HG03432 (cell line): ENCODE data around the gene ABHD17C.
"Not testable (repeated sequence)": the region's sequence is repeated elsewhere in the genome, so short reads cannot be mapped to it uniquely, and the experiment has no call there.

Experiments used
- ATAC-seq: cut with Tn5 transposase; IDR thresholded peaks from one replicate; pipeline ENCODE4 v1.9.1; 2021; ENCODE audit warnings: mild to moderate bottlenecking, moderate library complexity; ENCODE audit not compliant: unreplicated experiment

Gene ABHD17C

GRCh38 chr15:80695099-80695910, at the start of gene ABHD17C:
ABHD17C (plus strand) TSS chr15:80695310; CDS start chr15:80695430, 120 bp downstream.
- ATAC-seq, result peak; percentile 77

- ATAC-seq, result no peak
These were observed 49.5 kb upstream of the ABHD17C start for GRCh38 chr15:80645494-80646065.

DNA sequence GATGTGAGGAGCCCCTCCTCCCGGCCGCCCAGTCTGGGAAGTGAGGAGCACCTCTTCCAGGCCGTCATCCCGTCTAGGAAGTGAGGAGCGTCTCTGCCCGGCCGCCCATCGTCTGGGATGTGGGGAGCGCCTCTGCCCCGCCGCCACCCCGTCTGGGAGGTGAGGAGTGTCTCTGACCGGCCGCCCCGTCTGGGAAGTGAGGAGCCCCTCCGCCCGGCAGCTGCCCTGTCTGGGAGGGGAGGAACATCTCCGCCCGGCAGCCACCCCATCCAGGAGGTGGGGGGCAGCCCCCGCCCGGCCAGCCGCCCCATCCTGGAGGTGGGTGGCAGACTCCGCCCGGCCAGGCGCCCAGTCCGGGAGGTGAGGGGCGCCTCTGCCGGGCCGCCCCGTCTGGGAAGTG, 47.7 kb upstream of the ABHD17C start:
- not testable (repeated sequence) for ATAC-seq

- no peak for ATAC-seq
These were observed 40.8 kb upstream of the ABHD17C start for GRCh38 chr15:80654299-80654698.

- ATAC-seq, result no peak
These were observed 35.7 kb upstream of the ABHD17C start for GRCh38 chr15:80659375-80659774.

GRCh38 chr15:80660119-80660518, 35.0 kb upstream of the ABHD17C start:
- no peak for ATAC-seq

DNA sequence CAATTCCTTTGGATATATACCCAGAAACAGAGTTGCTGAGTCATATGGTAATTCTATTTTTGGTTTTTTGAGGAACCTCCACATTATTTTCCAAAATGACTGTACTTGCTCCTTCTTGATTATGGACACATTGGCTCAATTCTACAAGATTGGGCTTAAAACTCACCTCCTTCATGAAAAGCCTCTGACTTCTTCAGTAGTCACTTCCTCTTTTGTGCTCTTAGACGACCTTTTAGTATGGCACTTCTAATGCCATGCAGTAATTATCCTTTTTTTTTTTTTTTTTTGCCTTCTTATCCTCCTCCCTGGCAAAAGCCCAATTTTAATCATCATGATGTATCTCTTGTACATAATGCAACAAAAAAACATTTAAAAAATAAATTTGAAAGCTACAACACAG, 33.0 kb upstream of the ABHD17C start:
- no peak for ATAC-seq

- ATAC-seq, result no peak
These were observed 32.2 kb upstream of the ABHD17C start for GRCh38 chr15:80662757-80663553.

DNA sequence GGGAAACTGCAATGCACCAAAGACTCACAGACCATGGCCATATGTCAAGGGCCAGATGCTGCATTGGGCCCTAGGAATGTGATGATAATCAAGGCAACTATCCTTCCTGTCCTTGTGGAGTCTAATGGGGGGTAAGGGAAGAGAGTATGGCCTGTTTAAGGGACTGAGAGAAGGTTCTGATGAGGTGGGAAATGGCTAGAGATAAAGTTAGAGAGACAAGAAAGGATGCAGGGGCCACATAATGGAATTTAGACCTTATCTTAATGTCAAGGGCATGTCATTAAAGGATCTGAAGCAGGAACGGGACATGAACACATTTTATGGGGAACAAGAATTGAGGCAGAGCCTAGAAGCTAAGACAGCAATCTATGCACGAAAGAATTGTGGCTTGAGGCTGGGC, 30.0 kb upstream of the ABHD17C start:
- ATAC-seq, result no peak

DNA sequence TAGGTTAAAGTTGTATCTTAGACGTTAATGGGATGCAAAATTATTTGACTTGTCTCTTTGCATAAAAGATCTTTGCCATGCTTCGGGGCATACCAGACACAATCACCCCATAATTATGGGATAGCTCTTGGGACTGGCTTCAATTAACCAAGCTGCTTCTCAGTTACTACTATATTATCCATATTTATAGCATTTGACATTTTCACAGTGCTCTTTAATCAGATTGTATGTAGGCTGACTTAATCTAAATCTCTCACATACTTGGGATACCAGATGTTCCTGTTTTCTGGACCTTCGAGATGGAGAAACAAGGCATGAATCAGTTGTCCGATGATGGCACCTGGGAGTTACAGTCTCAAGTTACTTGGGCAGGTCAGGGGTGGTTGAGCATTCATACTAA, 27.2 kb upstream of the ABHD17C start:
- ATAC-seq, result no peak

GRCh38 chr15:80668546-80669236, 26.4 kb upstream of the ABHD17C start:
- no peak for ATAC-seq

DNA sequence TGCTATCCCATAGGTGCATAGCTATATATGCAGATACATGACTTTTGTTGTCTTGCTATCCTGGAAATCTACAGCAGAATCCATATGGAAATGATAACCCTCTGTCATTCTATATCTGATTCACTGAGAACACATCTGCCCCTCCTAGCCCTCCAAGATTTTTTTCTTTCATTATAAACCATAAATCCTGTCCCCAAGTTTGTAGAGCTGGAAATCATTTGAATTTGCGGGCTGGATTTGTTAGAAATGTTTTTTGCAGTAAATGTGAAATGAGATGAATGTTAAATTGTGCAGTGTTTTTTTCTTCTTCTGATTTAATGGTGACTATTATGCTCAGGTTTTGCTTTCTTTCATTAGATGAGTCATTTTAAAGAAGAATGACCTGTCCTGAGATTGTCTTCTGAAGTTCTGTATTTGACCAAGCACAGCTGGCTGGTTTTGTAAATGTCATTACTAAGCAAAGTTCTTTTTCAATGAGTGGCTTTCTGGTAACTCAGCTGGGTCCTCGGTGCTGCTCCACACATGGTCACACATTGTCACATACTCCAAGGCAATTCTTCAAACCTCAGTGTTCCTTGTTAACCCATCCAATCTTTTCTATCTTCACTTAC, 25.3 kb upstream of the ABHD17C start:
- ATAC-seq, result peak; percentile 62

- no peak for ATAC-seq
These were observed 21.4 kb upstream of the ABHD17C start for GRCh38 chr15:80673561-80674244.

DNA sequence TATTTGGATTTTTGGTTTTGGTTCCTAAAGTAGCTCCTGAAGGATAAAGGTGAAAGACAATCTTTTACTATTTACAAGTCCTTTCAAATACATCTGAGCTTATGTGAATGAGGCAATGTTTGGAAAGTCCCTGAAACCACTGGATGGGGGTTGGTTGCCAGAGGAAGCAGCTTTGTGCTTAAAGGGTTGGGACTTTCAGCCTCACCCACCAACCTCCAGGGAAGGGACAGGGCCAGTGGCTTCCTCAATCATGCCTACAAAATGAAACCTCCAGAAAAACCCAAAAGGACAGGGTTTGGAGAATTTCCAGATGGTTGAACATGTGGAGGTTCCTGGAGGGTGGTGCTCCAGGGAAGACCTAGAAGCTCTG, 20.9 kb upstream of the ABHD17C start:
- ATAC-seq, result peak; percentile 47

GRCh38 chr15:80677041-80677440, 18.1 kb upstream of the ABHD17C start:
- ATAC-seq, result no peak

DNA sequence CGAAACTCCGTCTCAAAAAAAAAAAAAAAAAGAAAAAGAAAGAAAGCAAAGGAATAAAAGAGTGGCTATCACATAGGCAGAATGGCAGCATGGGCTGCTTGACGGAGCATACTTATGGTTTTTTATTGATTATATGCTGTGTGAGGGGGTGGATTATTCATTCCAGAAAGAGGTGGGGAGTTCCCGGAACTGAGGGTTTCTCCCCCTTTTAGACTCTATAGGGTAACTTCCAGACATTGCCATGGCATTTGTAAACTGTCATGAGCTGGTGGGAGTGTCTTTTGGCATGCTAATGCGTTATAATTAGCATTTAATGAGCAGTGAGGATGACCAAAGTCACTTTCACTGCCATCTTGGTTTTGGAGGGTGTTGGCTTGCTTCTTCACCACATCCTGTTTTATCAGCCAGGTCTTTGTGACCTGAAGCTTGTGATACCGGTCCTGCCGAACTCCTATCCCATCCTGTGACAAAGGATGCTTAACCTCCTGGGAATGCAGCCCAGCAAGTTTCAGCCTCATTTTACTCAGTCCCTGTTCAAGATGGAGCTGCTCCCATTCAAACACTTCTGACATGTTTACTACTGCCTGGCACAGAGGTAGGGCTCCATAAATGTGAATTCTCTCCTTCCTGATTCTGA, 15.8 kb upstream of the ABHD17C start:
- no peak for ATAC-seq

DNA sequence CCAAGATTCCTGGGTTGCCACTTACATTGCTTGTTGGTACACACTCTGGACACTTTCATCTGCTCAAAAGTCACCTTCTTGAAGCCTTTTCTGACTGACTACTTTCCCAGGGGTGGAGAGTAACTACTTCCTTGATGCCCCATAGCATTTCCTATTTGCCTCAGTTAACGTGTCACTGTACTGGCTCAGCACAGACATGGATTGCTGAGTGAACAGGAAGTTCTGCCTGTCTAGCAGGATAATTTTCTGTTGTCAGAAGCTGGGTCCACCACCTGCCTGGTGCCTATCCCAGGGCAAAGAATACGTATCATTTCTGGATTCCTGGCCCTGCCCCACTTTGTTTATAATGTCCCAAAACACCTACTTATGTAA, 15.3 kb upstream of the ABHD17C start:
- ATAC-seq, result no peak

DNA sequence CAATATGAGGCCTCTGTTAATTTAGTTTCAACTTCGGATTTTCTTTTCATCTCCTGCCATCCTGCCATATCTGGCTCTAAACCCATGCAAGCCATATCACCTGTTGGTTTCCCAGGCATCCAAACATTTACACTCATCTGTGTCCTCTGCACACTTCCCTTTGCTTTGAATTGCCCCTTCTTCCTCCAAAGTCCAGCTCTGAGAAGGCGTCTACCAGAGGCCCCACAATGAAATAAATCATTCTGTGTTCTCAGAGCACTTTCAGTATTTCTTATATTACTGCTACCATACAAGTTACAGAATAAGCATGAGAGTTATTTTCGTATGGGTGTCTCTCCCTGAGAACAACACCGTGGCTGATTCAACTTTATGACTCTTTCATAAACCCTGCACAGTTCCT, 12.9 kb upstream of the ABHD17C start:
- no peak for ATAC-seq

DNA sequence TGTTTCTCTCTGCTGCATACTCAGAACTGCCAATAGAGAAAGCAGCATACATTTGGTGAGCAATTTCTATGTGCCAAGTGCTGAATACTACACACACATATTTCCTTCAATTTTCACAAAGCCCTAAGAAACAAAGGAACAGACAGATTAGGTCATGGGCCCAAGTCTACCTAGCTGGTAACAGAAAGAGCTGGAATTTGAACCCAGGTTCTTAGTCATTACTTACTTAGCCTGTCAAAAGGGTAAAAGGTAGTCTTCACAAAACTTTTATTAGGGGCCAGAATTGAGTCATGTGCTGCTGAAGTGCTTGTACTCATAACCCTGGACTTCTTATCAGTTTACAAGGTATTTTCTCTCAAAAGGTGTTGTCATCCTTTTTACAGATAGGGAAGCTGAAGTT, 10.4 kb upstream of the ABHD17C start:
- ATAC-seq, result no peak

DNA sequence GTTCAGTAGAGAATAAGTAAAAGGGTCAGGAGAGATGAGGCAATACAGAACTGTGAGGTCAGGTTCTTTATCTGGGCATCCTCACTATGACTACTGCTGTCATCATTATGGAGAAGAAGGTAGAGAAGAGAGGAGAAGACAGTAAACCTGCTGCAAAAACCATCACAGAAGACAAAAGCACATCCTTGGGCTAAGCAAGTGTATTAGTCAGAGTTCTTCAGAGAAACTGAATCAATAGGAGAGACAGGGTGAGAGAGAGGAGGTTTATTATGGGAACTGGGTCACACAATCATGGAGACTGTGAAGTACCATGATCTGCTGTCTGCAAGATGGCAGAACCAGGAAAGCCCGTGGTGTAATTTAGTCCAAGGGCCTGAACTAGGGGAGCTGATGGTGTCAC, 9.5 kb upstream of the ABHD17C start:
- no peak for ATAC-seq
